ENCODE measurements around the gene LCK. TPM values are rescaled to one million over a fixed set of nuclear protein-coding genes. Genes with fewer than 3 reads are reported as not detected.
A peak's percentile ranks its signal among the peaks of the same experiment; 100 is the strongest.

LCK gene
- total RNA-seq, 1 experiment from 2014 or later, result 75.8 TPM

DNA sequence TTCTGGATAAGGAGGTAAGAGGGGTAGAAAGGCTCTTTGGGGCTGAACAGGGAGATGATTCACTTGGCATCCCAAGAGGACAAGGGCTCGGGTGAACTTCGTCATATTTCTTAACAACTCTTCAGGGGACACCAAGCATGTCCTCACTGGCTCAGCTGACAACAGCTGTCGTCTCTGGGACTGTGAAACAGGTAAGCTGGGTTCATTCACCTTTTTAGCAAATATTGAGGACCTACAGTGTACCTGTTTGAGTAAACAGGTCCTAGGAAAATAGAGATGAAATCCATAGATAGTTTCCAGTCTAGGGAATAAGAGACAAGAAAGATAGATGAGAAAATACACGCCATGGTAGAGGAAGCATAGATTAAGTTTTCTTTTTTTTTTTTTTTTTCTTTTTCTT is 26.8 kb upstream of the LCK start:
- H3K36me3 ChIP-seq (replicated peaks; ENCODE audit: control insufficient read depth, insufficient read depth, low read length), result peaks cover 36% of the 10 kb centered on the region
- H3K4me3 ChIP-seq (ENCODE audit: insufficient read depth, low read depth, low read length), result no peak overlapping the region
- H3K27me3 ChIP-seq (ENCODE audit: control insufficient read depth, insufficient read depth, low read length), result no peaks in the 10 kb centered on the region
- DNase-seq, result no peak

DNA sequence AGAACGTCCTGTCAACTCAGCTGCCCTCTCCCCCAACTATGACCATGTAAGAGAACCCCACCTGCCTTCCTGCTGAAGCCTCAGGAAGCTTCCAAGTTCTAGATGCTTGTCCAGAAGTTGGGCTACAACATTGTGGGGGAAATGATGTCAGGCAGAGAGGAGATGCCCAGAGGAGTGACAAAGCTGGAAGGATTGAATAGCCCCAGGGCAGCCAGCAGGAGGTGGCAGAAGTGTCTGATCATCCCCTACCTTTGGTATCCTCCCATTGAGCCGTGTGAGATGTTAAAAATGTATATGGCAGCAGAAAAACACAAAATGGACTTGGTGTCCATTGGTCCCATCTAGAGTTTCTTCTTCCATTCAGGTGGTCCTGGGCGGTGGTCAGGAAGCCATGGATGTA is 22.3 kb upstream of the LCK start:
- no peak overlapping the region for H3K4me3 ChIP-seq (ENCODE audit: insufficient read depth, low read depth, low read length)
- DNase-seq, result no peak
- peaks cover 40% of the 10 kb centered on the region for H3K36me3 ChIP-seq (replicated peaks; ENCODE audit: control insufficient read depth, insufficient read depth, low read length)
- no peaks in the 10 kb centered on the region for H3K27me3 ChIP-seq (ENCODE audit: control insufficient read depth, insufficient read depth, low read length)

DNA sequence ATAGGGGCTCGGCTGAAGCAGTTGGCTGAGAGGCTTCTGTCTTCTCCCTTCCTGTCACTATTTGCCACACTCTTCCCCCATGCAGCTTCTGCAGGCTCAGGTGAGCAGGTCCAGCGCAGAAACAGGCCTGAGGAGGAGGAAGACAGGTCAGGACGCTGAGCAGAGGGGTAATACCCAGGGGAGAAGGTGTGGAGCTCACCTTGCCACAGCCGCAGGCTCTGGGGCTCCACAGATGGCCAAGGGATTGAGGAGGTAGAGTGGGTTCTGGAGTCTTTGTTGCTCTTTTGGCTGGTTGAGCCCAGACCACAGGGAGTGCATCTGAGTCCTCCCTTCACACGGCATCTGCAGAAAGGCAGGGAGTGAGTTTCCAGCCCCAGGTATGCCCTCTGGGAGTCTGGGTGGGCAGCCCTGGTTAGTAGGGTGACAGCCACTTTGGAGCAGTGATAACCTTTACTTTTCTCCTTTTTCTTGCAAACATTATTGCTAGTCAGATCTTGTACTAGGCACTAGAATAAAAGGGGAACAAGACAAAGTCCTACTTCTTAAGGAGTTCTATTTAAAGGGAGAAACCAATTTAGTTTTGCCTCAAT is 19.1 kb upstream of the LCK start:
- no peak overlapping the region for H3K4me3 ChIP-seq (ENCODE audit: insufficient read depth, low read depth, low read length)
- no peaks in the 10 kb centered on the region for H3K27me3 ChIP-seq (ENCODE audit: control insufficient read depth, insufficient read depth, low read length)
- peaks cover 27% of the 10 kb centered on the region for H3K36me3 ChIP-seq (replicated peaks; ENCODE audit: control insufficient read depth, insufficient read depth, low read length)
- DNase-seq, result no peak

DNA sequence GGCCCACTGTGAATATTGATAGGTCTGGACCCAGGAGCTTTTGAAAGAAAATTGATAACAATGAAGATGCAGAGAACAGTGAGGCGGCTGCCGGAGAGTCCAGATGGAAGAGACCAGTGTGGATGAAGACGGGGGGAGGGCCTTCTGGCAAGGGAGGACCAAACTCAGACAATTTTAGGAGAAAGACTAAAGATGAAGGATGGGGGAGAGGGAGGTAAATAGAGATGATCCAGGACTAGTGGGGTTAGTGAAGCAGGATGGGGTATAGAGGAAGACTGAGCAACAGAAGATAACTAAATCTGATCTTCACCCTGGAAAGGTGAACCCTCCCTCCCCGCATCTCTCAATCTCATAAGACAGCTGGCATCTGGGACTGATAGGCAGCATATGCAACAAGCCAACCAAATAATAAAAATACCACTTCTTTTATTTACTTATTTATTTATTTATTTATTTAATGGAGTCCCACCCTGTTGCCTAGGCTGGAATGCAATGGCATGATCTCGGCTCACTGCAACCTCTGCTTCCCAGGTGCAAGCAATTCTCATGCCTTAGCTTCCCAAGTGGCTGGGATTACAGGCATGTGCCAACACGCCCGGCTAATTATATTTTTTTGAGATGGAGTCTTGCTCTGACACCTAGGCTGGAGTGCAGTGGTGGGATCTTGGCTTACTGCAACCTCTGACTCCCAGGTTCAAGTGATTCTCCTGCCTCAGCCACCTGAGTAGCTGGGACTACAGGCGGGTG is 18.3 kb upstream of the LCK start:
- Histone ChIP-seq H3K36me3 (replicated peaks; ENCODE audit: control insufficient read depth, insufficient read depth, low read length) (peaks cover 23% of the 10 kb centered on the region), H3K27me3 (ENCODE audit: control insufficient read depth, insufficient read depth, low read length) (no peaks in the 10 kb centered on the region), H3K4me3 (ENCODE audit: insufficient read depth, low read depth, low read length) (no peak overlapping the region)
- no peak for DNase-seq

DNA sequence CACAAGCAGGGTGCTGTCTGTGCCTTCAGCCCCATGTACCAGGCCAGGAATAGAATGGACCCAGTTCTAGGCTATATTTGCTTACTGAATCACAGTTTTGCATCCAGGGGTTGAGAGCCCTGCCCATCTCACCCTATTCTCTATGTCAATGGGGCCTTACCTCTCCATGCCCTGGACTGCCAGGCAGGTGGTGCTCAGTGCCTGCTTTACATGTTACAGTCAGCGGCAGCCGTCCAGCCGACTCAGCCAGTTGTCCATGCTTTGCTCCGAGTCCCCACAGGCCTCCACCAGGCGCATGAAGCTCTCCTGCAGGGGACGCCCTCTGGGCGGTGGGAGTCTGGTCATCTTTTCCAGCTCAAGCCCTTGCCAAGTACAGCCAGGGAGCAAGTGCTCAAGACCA is 16.3 kb upstream of the LCK start:
- no peaks in the 10 kb centered on the region for H3K27me3 ChIP-seq (ENCODE audit: control insufficient read depth, insufficient read depth, low read length)
- no peak overlapping the region for H3K4me3 ChIP-seq (ENCODE audit: insufficient read depth, low read depth, low read length)
- peak; percentile 49 for DNase-seq
- H3K36me3 ChIP-seq (replicated peaks; ENCODE audit: control insufficient read depth, insufficient read depth, low read length), result peaks cover 11% of the 10 kb centered on the region

DNA sequence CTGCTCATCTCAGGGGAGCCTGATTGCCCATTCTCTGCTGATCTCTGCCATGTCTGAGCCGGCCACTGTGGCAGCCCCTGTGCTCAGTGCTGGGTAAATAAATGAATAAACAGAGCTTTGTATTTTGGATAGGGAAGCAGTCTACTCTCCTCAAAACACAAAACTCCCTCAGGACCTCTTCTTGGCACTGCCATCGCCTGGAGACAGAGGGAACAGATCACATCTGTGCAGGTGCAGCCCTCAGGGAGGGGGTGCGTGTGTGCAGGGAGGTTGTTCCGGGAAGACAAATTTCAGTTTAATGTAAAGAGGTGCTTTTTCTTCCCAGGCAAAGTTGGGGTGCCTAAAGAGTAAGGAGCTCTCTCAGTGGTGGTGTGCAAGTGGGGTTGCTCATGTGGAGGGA is 11.7 kb upstream of the LCK start:
- Histone ChIP-seq H3K27me3 (ENCODE audit: control insufficient read depth, insufficient read depth, low read length) (peaks cover 5% of the 10 kb centered on the region; the same call in 1 of the 2 replicates), H3K4me3 (ENCODE audit: insufficient read depth, low read depth, low read length) (peak overlapping the region; percentile 70), H3K36me3 (replicated peaks; ENCODE audit: control insufficient read depth, insufficient read depth, low read length) (peaks cover 3% of the 10 kb centered on the region)
- DNase-seq, result peak; percentile 66

DNA sequence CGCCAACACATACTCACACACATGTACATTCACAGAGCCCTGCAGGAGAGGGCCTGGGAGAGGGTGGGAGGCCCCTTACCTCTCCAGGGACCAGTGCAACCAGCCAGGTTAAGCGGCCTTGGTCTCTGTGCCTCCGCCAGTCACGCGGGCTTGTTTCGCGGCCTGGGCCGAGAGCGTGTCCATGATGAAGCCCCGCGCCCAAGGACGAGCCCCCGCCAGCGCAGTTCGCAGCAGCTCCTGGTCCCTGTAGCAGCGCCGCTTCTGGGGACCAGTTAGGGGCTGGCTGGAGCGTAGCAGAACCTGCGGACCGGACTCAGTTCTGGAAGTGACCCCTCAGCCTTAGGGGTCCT is 11.3 kb upstream of the LCK start:
- Histone ChIP-seq H3K4me3 (ENCODE audit: insufficient read depth, low read depth, low read length) (peak overlapping the region; percentile 70), H3K27me3 (ENCODE audit: control insufficient read depth, insufficient read depth, low read length) (peaks cover 5% of the 10 kb centered on the region; the same call in 1 of the 2 replicates), H3K36me3 (replicated peaks; ENCODE audit: control insufficient read depth, insufficient read depth, low read length) (peaks cover 1% of the 10 kb centered on the region)
- no peak for DNase-seq

DNA sequence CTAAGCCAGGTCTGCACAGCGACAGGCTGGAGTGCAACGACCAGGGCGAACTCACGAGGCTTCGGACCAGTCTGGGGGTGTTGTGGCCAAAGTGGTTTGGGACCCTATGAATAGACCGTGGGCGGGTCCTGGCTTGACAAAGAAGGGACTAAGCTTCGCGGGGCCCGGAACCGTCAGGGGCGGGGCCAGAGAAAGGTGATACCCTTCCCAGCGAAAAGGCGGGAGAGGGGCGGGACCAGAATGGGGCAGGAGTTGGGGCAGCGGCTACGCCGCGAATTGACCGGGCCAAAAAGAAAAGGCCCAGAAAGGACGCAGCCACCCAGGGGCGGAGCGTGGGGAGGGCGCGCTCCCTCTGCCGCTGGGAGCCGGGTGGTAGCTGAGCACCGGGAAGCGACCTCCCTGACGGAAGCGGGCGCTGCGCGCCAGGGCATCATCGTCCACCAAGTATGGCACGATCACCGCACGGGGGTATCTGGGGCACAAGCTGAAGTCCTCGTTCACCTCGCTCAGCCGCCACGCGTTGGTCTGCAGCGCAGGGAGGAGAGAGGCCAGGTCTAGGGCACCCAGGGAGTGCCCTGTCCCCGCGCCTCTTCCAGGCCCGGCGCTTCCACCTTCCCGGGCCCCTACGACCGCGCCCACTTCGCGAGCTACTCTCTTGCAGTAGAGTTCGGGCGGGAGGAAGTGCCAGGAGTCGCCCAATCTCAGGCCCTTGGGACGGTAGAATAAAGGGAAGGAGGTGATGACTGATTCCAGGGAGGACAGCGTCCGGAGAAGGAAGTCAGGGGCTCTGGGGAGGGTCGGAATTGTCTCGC is 10.7 kb upstream of the LCK start:
- DNase-seq, result peak; percentile 97
- Histone ChIP-seq H3K36me3 (replicated peaks; ENCODE audit: control insufficient read depth, insufficient read depth, low read length) (peaks cover 1% of the 10 kb centered on the region; the same call in 1 of the 2 replicates), H3K4me3 (ENCODE audit: insufficient read depth, low read depth, low read length) (peak overlapping the region; percentile 70), H3K27me3 (ENCODE audit: control insufficient read depth, insufficient read depth, low read length) (peaks cover 5% of the 10 kb centered on the region; the same call in 1 of the 2 replicates)

DNA sequence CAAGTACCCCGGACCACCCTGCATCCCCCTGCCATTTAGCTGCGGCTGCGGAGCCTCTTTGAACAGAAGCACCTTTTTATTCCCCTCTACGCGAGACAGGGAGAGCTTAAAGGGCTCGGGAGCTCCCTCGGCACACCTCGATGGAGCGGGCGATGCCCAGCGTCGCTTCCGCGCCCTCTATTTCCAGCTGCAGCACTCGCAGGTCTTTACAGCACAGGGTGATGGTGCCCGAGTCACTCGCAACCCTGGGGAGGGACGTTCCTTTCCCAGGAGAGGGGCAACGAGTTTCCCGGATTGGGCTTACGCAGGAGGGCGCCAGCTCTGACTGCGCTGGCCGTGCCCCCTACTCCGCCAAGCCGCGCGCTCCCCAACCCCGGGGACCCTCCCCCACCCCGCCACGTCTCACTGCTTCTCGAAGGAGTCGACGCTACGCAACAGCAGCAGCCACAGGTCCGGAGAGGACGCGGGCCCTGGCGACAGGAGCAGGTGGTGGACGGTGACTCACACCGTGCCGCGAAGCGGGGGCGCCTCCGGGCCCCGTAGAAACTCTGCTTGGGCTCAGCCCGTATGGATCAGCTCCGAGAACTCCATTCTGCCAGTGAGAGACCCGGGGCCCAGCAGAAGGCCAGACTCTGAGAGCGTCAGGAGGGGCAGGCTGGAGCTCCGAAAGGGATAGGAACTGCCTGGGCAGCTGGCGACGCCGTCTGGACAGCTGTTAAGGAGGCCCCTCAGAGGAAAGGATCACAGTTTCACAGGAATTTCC is 9.9 kb upstream of the LCK start:
- peak; percentile 88 for DNase-seq
- Histone ChIP-seq H3K36me3 (replicated peaks; ENCODE audit: control insufficient read depth, insufficient read depth, low read length) (peaks cover under 1% of the 10 kb centered on the region; the same call in 1 of the 2 replicates), H3K4me3 (ENCODE audit: insufficient read depth, low read depth, low read length) (peak overlapping the region; percentile 70), H3K27me3 (ENCODE audit: control insufficient read depth, insufficient read depth, low read length) (peaks cover 5% of the 10 kb centered on the region; the same call in 1 of the 2 replicates)

DNA sequence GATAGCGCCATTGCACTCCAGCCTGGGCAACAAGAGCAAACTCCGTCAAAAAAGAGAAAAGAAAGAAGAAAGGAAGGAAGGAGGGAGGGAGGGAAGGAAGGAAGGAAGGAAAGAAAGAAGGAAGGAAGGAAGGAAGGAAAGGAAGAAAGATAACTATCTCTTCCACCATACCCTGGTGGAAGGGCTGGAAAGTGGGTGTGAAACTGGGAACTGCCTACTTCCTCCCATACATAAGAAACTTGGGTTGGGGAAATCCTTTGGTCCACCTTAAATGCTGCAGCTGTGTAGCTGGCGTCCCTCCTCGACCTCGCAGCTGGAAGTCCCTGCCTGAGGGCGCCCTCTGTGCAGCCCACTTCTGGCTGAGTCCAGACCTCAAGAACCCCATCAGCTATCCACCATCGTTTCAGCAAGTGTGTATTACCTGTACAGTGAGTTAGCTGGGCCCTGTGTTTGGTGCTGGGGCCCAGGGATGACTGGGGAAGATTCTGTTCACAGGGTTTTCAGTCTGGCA is 8.7 kb upstream of the LCK start:
- H3K4me3 ChIP-seq (ENCODE audit: insufficient read depth, low read depth, low read length), result no peak overlapping the region
- no peaks in the 10 kb centered on the region for H3K36me3 ChIP-seq (replicated peaks; ENCODE audit: control insufficient read depth, insufficient read depth, low read length)
- peaks cover 5% of the 10 kb centered on the region; the same call in 1 of the 2 replicates for H3K27me3 ChIP-seq (ENCODE audit: control insufficient read depth, insufficient read depth, low read length)
- DNase-seq, result peak; percentile 52

DNA sequence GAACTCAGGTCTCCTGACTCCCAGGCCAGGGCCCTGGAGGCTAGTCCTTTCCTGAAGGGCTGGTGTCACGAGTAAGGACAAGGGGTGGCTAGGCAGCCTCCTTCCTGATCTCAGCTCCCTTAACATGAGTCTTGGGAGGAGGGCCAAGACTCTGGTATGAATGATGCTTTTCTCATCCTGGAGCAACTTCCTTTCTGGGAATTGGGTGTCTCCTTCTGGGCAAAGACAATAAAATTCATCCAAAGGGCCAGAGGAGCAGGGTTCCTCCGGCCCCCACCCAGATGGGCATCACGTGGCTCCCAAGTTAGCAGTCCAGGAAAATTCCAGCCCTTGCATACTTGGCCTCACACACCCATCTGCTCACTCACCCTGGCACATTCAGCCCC is 4.2 kb upstream of the LCK start, which contains the start of gene FAM167B:
TSS of gene FAM167B (plus strand) at position 335 of the 386 bp plus-strand sequence. CDS start 200 bp downstream, outside the sequence.
- Histone ChIP-seq H3K36me3 (replicated peaks; ENCODE audit: control insufficient read depth, insufficient read depth, low read length) (no peaks in the 10 kb centered on the region), H3K4me3 (ENCODE audit: insufficient read depth, low read depth, low read length) (no peak within 1 kb of the TSS), H3K27me3 (ENCODE audit: control insufficient read depth, insufficient read depth, low read length) (no peaks in the 10 kb centered on the region)
- peak; percentile 21 for DNase-seq

DNA sequence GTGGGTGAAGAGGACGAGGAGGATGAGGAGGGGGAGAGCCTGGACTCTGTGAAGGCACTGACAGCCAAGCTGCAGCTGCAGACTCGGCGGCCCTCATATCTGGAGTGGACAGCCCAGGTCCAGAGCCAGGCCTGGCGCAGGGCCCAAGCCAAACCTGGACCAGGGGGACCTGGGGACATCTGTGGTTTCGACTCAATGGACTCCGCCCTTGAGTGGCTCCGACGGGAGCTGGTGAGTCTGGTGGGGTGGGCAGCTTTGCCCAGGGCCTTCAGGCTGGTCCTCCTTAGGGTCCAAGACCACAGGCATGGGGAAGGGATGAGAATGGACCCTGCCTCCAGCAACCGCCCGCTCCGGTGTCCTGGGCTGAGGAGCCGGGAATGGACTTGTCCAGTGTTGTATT is 3.6 kb upstream of the LCK start:
- no peaks in the 10 kb centered on the region for H3K36me3 ChIP-seq (replicated peaks; ENCODE audit: control insufficient read depth, insufficient read depth, low read length)
- no peak overlapping the region for H3K4me3 ChIP-seq (ENCODE audit: insufficient read depth, low read depth, low read length)
- peak; percentile 24 for DNase-seq
- no peaks in the 10 kb centered on the region for H3K27me3 ChIP-seq (ENCODE audit: control insufficient read depth, insufficient read depth, low read length)

DNA sequence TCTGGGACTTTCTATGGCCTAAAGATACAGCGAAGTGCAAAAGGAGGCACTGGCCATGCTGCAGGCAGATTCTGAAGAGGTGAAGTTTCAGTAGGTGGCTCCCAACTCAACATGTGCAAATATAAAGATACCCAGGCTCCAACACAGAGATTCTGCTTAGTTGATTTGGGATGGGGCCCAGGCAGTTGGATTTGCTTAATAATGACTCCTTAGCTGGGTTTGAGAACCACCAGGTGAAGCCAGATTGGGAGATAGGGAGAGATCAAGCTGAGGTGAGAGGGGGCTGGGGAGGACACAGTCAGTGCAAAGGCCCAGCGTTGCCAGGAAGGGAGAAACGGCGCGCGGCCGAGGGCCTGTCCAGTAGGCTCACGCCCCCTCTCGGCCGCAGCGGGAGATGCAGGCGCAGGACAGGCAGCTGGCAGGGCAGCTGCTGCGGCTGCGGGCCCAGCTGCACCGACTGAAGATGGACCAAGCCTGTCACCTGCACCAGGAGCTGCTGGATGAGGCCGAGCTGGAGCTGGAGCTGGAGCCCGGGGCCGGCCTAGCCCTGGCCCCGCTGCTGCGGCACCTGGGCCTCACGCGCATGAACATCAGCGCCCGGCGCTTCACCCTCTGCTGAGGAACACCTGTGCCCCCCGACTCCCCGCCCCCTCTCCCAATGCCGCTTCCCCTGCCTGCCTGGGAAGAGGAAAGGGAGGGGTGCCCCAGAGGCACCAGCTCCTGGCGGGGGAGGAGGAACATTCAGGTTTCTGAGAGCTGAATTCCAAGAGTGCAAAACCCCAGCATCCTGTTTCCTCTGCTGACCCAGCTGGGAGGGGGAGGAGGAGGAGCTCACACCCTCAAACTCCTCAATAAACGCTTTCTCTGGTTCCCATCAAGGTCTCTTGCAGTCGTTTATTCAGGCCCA is 2.8 kb upstream of the LCK start:
- DNase-seq, result peak; percentile 97
- Histone ChIP-seq H3K36me3 (replicated peaks; ENCODE audit: control insufficient read depth, insufficient read depth, low read length) (no peaks in the 10 kb centered on the region), H3K27me3 (ENCODE audit: control insufficient read depth, insufficient read depth, low read length) (no peaks in the 10 kb centered on the region), H3K4me3 (ENCODE audit: insufficient read depth, low read depth, low read length) (peak overlapping the region; percentile 46)
